Endothelial cell of umbilical vein (primary cell): ENCODE data around the gene AURKAIP1.

Experiments
- CTCF ChIP-seq, 2 donors: IDR thresholded peaks; 1 replicate in 1 of 2; 2 replicates in 1 of 2; pipeline ENCODE4 v1.5.1; 2011; ENCODE audit warnings: low read length in 2 of 2, mild to moderate bottlenecking in 2 of 2, moderate library complexity in 2 of 2, control low read depth in 1 of 2, inconsistent platforms in 1 of 2, low read depth in 1 of 2; ENCODE audit not compliant: insufficient read depth in 1 of 2; ENCODE audit errors: extremely low read depth in 1 of 2
- EZH2 ChIP-seq: IDR thresholded peaks from 2 replicates; pipeline ENCODE4 v1.6.1; 2012; ENCODE audit warnings: borderline replicate concordance, low read depth, mild to moderate bottlenecking, moderate library complexity, low read length, inconsistent platforms; ENCODE audit not compliant: severe bottlenecking
- JUN ChIP-seq: IDR thresholded peaks from 2 replicates; pipeline ENCODE4 v1.6.1; 2011; ENCODE audit warnings: borderline replicate concordance, low read depth; ENCODE audit not compliant: insufficient read length, insufficient read depth
- MAX ChIP-seq: IDR thresholded peaks from 2 replicates; pipeline ENCODE4 v1.6.1; 2011; ENCODE audit not compliant: insufficient read depth, insufficient read length
- MYC ChIP-seq: IDR thresholded peaks from one replicate; pipeline ENCODE4 v1.6.1; 2011; ENCODE audit warnings: mild to moderate bottlenecking, low read depth, low read length
- POLR2A ChIP-seq: IDR thresholded peaks from 2 replicates; pipeline ENCODE4 v1.6.1; 2012; ENCODE audit warnings: low read depth, mild to moderate bottlenecking, control low read depth, low read length
- POLR2AphosphoS5 ChIP-seq: IDR thresholded peaks from 2 replicates; pipeline ENCODE4 v1.6.1; 2012; ENCODE audit warnings: low read depth, mild to moderate bottlenecking, control low read depth, low read length, moderate library complexity; ENCODE audit not compliant: insufficient read depth

- TF ChIP-seq CTCF (IDR thresholded peaks at IDR 0.05; ENCODE audit: extremely low read depth in 1 of 2, insufficient read depth in 1 of 2, low read depth in 1 of 2, low read length in 2 of 2) (peak; percentile 24 to 45), POLR2A (peak; percentile 53), EZH2 (no peak), JUN (no peak), POLR2AphosphoS5 (peak; percentile 65), MAX (no peak), MYC (peak; percentile 3)
These were observed at the start of gene AURKAIP1 for GRCh38 chr1:1374929-1375662.
